Measurements from ENCODE around the gene EAPP. TPM values are rescaled to one million over a fixed set of nuclear protein-coding genes. Genes with fewer than 3 reads are reported as not detected.
"Not testable (repeated sequence)": the region's sequence is repeated elsewhere in the genome, so short reads cannot be mapped to it uniquely, and the experiment has no call there.

The EAPP gene
- total RNA-seq, 2 experiments from 2014 or later: 28.6 to 35.8 TPM

GRCh38 chr14:34478261-34478660 lies 61.2 kb downstream of the EAPP start:
- Histone ChIP-seq H3K9me2 (ENCODE audit: insufficient read depth, low read length) (no peaks in the 10 kb centered on the region), H3K9me3 (ENCODE audit: low read length) (no peaks in the 10 kb centered on the region), H3K4me1 (ENCODE audit: insufficient read depth, low read length, poor library complexity, severe bottlenecking) (no peaks in the 10 kb centered on the region), H3K4me3 (ENCODE audit: low read depth, low read length, poor library complexity, severe bottlenecking) (no peak overlapping the region), H4K20me1 (ENCODE audit: insufficient read depth, low read length) (no peaks in the 10 kb centered on the region), H3K79me2 (ENCODE audit: insufficient read depth, low read depth, low read length) (no peaks in the 10 kb centered on the region), H3K36me3 (ENCODE audit: insufficient read depth, low read length) (no peaks in the 10 kb centered on the region), H3K27ac (ENCODE audit: low read depth, low read length, poor library complexity, severe bottlenecking) (no peak overlapping the region), H2AFZ (ENCODE audit: low read length) (no peak overlapping the region), H3K4me2 (ENCODE audit: low read length) (no peak overlapping the region)
- no TSS peak for BruUV-seq (replicated peaks)
- POLR2A ChIA-PET: interaction anchor here (0.5 kb wide), 1 partner anchor 156 kb away, joined by 3 read pairs; no protein-coding TSS in a partner anchor
- no peak for TF ChIP-seq CTCF (conservative IDR thresholded peaks at IDR 0.05; ENCODE audit: low read length)
- TF ChIP-seq EZH2phosphoT487 (IDR thresholded peaks at IDR 0.05; ENCODE audit: borderline replicate concordance, low read depth, low read length): no peak
- intact Hi-C loops (cut with micrococcal nuclease; ENCODE audit: unreplicated experiment): no loop called here
- DNase-seq (ENCODE audit: low spot score): no peak
- CTCF ChIA-PET (ENCODE audit: unreplicated experiment): no interaction called here

GRCh38 chr14:34476036-34476435 lies 63.5 kb downstream of the EAPP start:
- H4K20me1 ChIP-seq (ENCODE audit: insufficient read depth, low read length); H3K79me2 ChIP-seq (ENCODE audit: insufficient read depth, low read depth, low read length); H3K9me2 ChIP-seq (ENCODE audit: insufficient read depth, low read length); H2AFZ ChIP-seq (ENCODE audit: low read length); H3K4me1 ChIP-seq (ENCODE audit: insufficient read depth, low read length, poor library complexity, severe bottlenecking); POLR2A ChIA-PET; H3K36me3 ChIP-seq (ENCODE audit: insufficient read depth, low read length); CTCF ChIA-PET (ENCODE audit: unreplicated experiment); intact Hi-C loops (cut with micrococcal nuclease; ENCODE audit: unreplicated experiment); H3K9me3 ChIP-seq (ENCODE audit: low read length); H3K4me3 ChIP-seq (ENCODE audit: low read depth, low read length, poor library complexity, severe bottlenecking); DNase-seq (ENCODE audit: low spot score); H3K4me2 ChIP-seq (ENCODE audit: low read length); H3K27ac ChIP-seq (ENCODE audit: low read depth, low read length, poor library complexity, severe bottlenecking); BruUV-seq (replicated peaks): not testable (repeated sequence)

GRCh38 chr14:34475163-34475562 lies 64.3 kb downstream of the EAPP start:
- Histone ChIP-seq H3K9me2 (ENCODE audit: insufficient read depth, low read length) (no peaks in the 10 kb centered on the region), H3K4me2 (ENCODE audit: low read length) (no peak overlapping the region), H3K4me1 (ENCODE audit: insufficient read depth, low read length, poor library complexity, severe bottlenecking) (no peaks in the 10 kb centered on the region), H3K4me3 (ENCODE audit: low read depth, low read length, poor library complexity, severe bottlenecking) (no peak overlapping the region), H3K79me2 (ENCODE audit: insufficient read depth, low read depth, low read length) (no peaks in the 10 kb centered on the region), H4K20me1 (ENCODE audit: insufficient read depth, low read length) (no peaks in the 10 kb centered on the region), H3K9me3 (ENCODE audit: low read length) (no peaks in the 10 kb centered on the region), H3K36me3 (ENCODE audit: insufficient read depth, low read length) (no peaks in the 10 kb centered on the region), H2AFZ (ENCODE audit: low read length) (no peak overlapping the region), H3K27ac (ENCODE audit: low read depth, low read length, poor library complexity, severe bottlenecking) (no peak overlapping the region)
- DNase-seq (ENCODE audit: low spot score): no peak
- TF ChIP-seq CTCF (conservative IDR thresholded peaks at IDR 0.05; ENCODE audit: low read length) (no peak), EZH2phosphoT487 (IDR thresholded peaks at IDR 0.05; ENCODE audit: borderline replicate concordance, low read depth, low read length) (no peak)
- BruUV-seq (replicated peaks): no TSS peak
- POLR2A ChIA-PET: interaction anchor here (0.5 to 1.0 kb wide), 2 partner anchors 11 to 356 kb away, joined by 4 to 6 read pairs; no protein-coding TSS in a partner anchor
- intact Hi-C loops (cut with micrococcal nuclease; ENCODE audit: unreplicated experiment): no loop called here
- CTCF ChIA-PET (ENCODE audit: unreplicated experiment): no interaction called here

All from OCI-LY7 (cell line).